Lower leg skin (tissue), 3 donors: ENCODE measurements around the gene TMEM163.

Experiments used
- CTCF ChIP-seq, 3 donors: fragments of 450-650 bp; IDR thresholded peaks; one replicate each; pipeline ENCODE4 v1.5.1; 2016; ENCODE audit warnings: antibody characterized with exemption in 3 of 3, mild to moderate bottlenecking in 3 of 3, moderate library complexity in 2 of 3
- POLR2A ChIP-seq, 2 donors: fragments of 450-650 bp; IDR thresholded peaks; one replicate each; pipeline ENCODE4 v1.6.1; 2016 to 2017; ENCODE audit warnings: antibody characterized with exemption in 2 of 2, mild to moderate bottlenecking in 1 of 2, moderate library complexity in 1 of 2

DNA sequence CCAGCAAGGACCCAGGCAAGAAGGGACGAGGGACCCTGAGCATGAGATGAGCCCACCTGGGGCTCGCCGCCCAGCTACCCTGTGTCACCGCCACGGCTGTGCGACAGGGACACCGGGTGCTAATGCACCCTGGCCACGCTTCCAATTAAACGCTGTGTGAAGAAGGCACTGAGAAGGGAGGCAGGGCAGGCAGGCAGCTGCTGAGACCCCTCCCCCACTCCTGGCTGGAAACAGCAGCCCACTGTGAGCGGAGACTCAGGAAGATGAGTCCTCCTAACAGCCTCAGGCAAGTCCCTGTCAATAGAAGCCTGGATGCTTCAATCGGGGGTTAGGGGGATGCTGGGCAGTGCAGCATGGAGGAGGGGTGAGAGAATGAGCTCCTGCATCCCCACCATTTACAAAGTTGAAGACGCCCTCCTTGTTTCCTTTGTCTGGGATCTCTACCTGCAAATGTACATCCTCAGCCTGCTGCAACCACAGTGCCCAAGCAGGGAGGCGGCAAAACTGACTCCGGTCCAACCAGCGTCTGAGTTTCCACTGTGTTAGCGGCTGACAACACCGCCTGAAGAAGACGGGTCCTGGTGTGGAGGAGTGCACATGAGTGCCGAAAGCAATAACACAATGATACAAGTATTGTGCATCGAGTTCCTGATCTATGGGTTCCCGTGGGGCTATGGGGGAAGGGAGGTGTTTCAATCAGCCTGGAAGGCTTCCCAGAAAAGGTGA, 12.8 kb downstream of the TMEM163 start:
- no peak for TF ChIP-seq CTCF (IDR thresholded peaks at IDR 0.05)
- no peak for TF ChIP-seq POLR2A (IDR thresholded peaks at IDR 0.05)
